GM12891 (cell line): ENCODE data around the gene ALDH7A1. TPM values are rescaled to one million over a fixed set of nuclear protein-coding genes. Genes with fewer than 3 reads are reported as not detected.
"Not testable (repeated sequence)": the region's sequence is repeated elsewhere in the genome, so short reads cannot be mapped to it uniquely, and the experiment has no call there.

Experiments
- DNase-seq: peaks from one replicate; pipeline ENCODE4 v3.0.0; 2011; ENCODE audit warnings: low spot score; ENCODE audit not compliant: insufficient read length
- FAIRE-seq: peaks from 2 replicates; lab custom pipeline; 2011; peaks lifted over from hg19 to GRCh38; lab: Jason Lieb, UNC
- PAX5 ChIP-seq: IDR thresholded peaks from 2 replicates; pipeline ENCODE4 v1.6.1; 2011; ENCODE audit warnings: low read length, moderate library complexity, mild to moderate bottlenecking; ENCODE audit not compliant: insufficient read depth, severe bottlenecking
- POLR2A ChIP-seq: IDR thresholded peaks from 2 replicates; pipeline ENCODE4 v1.6.1; 2011; ENCODE audit warnings: low read depth, low read length, control low read depth
- POLR2AphosphoS5 ChIP-seq: IDR thresholded peaks from 2 replicates; pipeline ENCODE4 v1.6.1; 2011; ENCODE audit warnings: low read depth, low read length, control low read depth
- POU2F2 ChIP-seq: IDR thresholded peaks from 2 replicates; pipeline ENCODE4 v1.6.1; 2011; ENCODE audit warnings: low read depth, mild to moderate bottlenecking, control low read depth, low read length, moderate library complexity
- SPI1 ChIP-seq: IDR thresholded peaks from 2 replicates; pipeline ENCODE4 v1.6.1; 2011; ENCODE audit warnings: low read depth, low read length, control low read depth
- TAF1 ChIP-seq: IDR thresholded peaks from 2 replicates; pipeline ENCODE4 v1.6.1; 2011; ENCODE audit warnings: low read depth, low read length, control low read depth
- polyA plus RNA-seq: library from polyadenylated mRNA; unstranded; fragments of >200 nt; gene quantifications from one replicate; pipeline ENCODE4 v1.2.1, GENCODE V29; 2012; ENCODE audit warnings: low read depth, missing spikeins, inconsistent platforms; ENCODE audit not compliant: missing spikeins

Gene ALDH7A1
- polyA plus RNA-seq, result 5.3 TPM

- peak; percentile 68 for FAIRE-seq
- TF ChIP-seq POU2F2, result no peak
- TF ChIP-seq SPI1, result no peak
- TF ChIP-seq POLR2AphosphoS5, result no peak
- DNase-seq, result peak; percentile 54
These were observed at the start of gene ALDH7A1 for GRCh38 chr5:126594748-126595485. TSS of gene ALDH7A1 (minus strand) at chr5:126595219. CDS start at chr5:126595198, 21 bp downstream.

- TF ChIP-seq POLR2A (no peak), POU2F2 (no peak), SPI1 (no peak), TAF1 (no peak), POLR2AphosphoS5 (no peak), PAX5 (no peak)
- FAIRE-seq (no peak), DNase-seq (no peak)
These were observed 46.4 kb upstream of the ALDH7A1 start for GRCh38 chr5:126641387-126641786.

- no peak for DNase-seq
- FAIRE-seq, result no peak
- TF ChIP-seq POLR2A (no peak), SPI1 (peak; percentile 38; the same call in 1 of the 2 replicates)
These were observed 45.8 kb upstream of the ALDH7A1 start for GRCh38 chr5:126640866-126641265.

GRCh38 chr5:126636956-126637355 lies 41.9 kb upstream of the ALDH7A1 start:
- no peak for FAIRE-seq
- no peak for DNase-seq
- no peak for TF ChIP-seq PAX5
- no peak for TF ChIP-seq TAF1
- no peak for TF ChIP-seq POLR2A
- TF ChIP-seq POLR2AphosphoS5, result no peak
- no peak for TF ChIP-seq POU2F2
- TF ChIP-seq SPI1, result no peak

- no peak for FAIRE-seq
- TF ChIP-seq PAX5 (no peak), POLR2A (no peak), POLR2AphosphoS5 (no peak), POU2F2 (no peak), TAF1 (no peak), SPI1 (no peak)
These were observed 40.6 kb upstream of the ALDH7A1 start for GRCh38 chr5:126635585-126635984.

GRCh38 chr5:126633552-126633951 lies 38.5 kb upstream of the ALDH7A1 start:
- TF ChIP-seq PAX5 (no peak), POLR2AphosphoS5 (no peak), SPI1 (no peak), POU2F2 (no peak), TAF1 (no peak), POLR2A (no peak)
- FAIRE-seq, result no peak
- no peak for DNase-seq

More at GRCh38 chr5:126635585-126635984, 40.6 kb upstream of the ALDH7A1 start:
- DNase-seq, result no peak

GRCh38 chr5:126631920-126632319 lies 36.9 kb upstream of the ALDH7A1 start:
- DNase-seq (no peak), FAIRE-seq (no peak)
- TF ChIP-seq POLR2A, result no peak
- no peak for TF ChIP-seq TAF1
- TF ChIP-seq PAX5, result no peak
- TF ChIP-seq SPI1, result no peak
- TF ChIP-seq POU2F2, result no peak
- no peak for TF ChIP-seq POLR2AphosphoS5

- FAIRE-seq (no peak), DNase-seq (no peak)
These were observed 33.1 kb upstream of the ALDH7A1 start for GRCh38 chr5:126628102-126628501.

GRCh38 chr5:126624534-126624933 lies 29.5 kb upstream of the ALDH7A1 start:
- no peak for FAIRE-seq
- DNase-seq, result no peak
- TF ChIP-seq SPI1 (no peak), POU2F2 (no peak), PAX5 (no peak), POLR2AphosphoS5 (no peak), POLR2A (no peak), TAF1 (no peak)

More at GRCh38 chr5:126628102-126628501, 33.1 kb upstream of the ALDH7A1 start:
- no peak for TF ChIP-seq SPI1
- no peak for TF ChIP-seq POU2F2
- TF ChIP-seq POLR2A, result no peak
- no peak for TF ChIP-seq PAX5
- no peak for TF ChIP-seq POLR2AphosphoS5
- no peak for TF ChIP-seq TAF1

GRCh38 chr5:126619781-126620180 lies 24.8 kb upstream of the ALDH7A1 start:
- TF ChIP-seq TAF1 (no peak), POU2F2 (no peak), SPI1 (no peak), POLR2A (no peak), PAX5 (no peak), POLR2AphosphoS5 (no peak)
- FAIRE-seq, result no peak
- DNase-seq, result no peak

GRCh38 chr5:126617603-126618002 lies 22.6 kb upstream of the ALDH7A1 start:
- DNase-seq, FAIRE-seq: not testable (repeated sequence)
